ENCODE measurements around the gene TNFSF4.

- TF ChIP-seq, protein P1, sequence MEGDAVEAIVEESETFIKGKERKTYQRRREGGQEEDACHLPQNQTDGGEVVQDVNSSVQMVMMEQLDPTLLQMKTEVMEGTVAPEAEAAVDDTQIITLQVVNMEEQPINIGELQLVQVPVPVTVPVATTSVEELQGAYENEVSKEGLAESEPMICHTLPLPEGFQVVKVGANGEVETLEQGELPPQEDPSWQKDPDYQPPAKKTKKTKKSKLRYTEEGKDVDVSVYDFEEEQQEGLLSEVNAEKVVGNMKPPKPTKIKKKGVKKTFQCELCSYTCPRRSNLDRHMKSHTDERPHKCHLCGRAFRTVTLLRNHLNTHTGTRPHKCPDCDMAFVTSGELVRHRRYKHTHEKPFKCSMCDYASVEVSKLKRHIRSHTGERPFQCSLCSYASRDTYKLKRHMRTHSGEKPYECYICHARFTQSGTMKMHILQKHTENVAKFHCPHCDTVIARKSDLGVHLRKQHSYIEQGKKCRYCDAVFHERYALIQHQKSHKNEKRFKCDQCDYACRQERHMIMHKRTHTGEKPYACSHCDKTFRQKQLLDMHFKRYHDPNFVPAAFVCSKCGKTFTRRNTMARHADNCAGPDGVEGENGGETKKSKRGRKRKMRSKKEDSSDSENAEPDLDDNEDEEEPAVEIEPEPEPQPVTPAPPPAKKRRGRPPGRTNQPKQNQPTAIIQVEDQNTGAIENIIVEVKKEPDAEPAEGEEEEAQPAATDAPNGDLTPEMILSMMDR (IDR thresholded peaks at IDR 0.05; ENCODE audit: low read depth, low read length): no peak
- TF ChIP-seq EZH2phosphoT487 (IDR thresholded peaks at IDR 0.05; ENCODE audit: low read depth): no peak
These were observed 41.3 kb upstream of the TNFSF4 start for GRCh38 chr1:173248247-173248940.

Data from OCI-LY3 (cell line).